ENCODE data around the gene SNX24.

GRCh38 chr5:122836947-122837346 lies 8.5 kb upstream of the SNX24 start:
- TF ChIP-seq KAT2A (conservative IDR thresholded peaks at IDR 0.05; ENCODE audit: control insufficient read depth, low read depth, low read length) (no peak), GABPA (IDR thresholded peaks at IDR 0.05; ENCODE audit: low read depth) (no peak), SUZ12 (IDR thresholded peaks at IDR 0.05; ENCODE audit: unreplicated experiment) (no peak), BHLHE40 (IDR thresholded peaks at IDR 0.05; ENCODE audit: borderline replicate concordance in 1 of 2, low read depth in 2 of 2, low read length in 1 of 2) (no peak), TCF3 (IDR thresholded peaks at IDR 0.05; ENCODE audit: borderline replicate concordance, insufficient read depth, low read depth, low read length) (no peak), YY1 (IDR thresholded peaks at IDR 0.05; ENCODE audit: low read depth, low read length) (no peak), RELA (IDR thresholded peaks at IDR 0.05; ENCODE audit: borderline replicate concordance, partially characterized antibody) (no peak), RBBP5 (conservative IDR thresholded peaks at IDR 0.05) (no peak), ZNF384 (IDR thresholded peaks at IDR 0.05; ENCODE audit: borderline replicate concordance, low read depth, low read length) (no peak), EP300 (IDR thresholded peaks at IDR 0.05; ENCODE audit: borderline replicate concordance in 1 of 2, control insufficient read depth in 1 of 2, low read depth in 2 of 2, low read length in 2 of 2) (no peak), ZZZ3 (IDR thresholded peaks at IDR 0.05; ENCODE audit: control insufficient read depth, insufficient read length, low read depth) (no peak)
- TF ChIP-seq, protein P1, sequence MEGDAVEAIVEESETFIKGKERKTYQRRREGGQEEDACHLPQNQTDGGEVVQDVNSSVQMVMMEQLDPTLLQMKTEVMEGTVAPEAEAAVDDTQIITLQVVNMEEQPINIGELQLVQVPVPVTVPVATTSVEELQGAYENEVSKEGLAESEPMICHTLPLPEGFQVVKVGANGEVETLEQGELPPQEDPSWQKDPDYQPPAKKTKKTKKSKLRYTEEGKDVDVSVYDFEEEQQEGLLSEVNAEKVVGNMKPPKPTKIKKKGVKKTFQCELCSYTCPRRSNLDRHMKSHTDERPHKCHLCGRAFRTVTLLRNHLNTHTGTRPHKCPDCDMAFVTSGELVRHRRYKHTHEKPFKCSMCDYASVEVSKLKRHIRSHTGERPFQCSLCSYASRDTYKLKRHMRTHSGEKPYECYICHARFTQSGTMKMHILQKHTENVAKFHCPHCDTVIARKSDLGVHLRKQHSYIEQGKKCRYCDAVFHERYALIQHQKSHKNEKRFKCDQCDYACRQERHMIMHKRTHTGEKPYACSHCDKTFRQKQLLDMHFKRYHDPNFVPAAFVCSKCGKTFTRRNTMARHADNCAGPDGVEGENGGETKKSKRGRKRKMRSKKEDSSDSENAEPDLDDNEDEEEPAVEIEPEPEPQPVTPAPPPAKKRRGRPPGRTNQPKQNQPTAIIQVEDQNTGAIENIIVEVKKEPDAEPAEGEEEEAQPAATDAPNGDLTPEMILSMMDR (IDR thresholded peaks at IDR 0.05 in 2 of 3, conservative IDR thresholded peaks at IDR 0.05 in 1 of 3; ENCODE audit: control insufficient read depth in 2 of 3, extremely low read depth in 1 of 3, insufficient read depth in 1 of 3, low read depth in 3 of 3, low read length in 3 of 3): no peak
- TF ChIP-seq, protein P2, sequence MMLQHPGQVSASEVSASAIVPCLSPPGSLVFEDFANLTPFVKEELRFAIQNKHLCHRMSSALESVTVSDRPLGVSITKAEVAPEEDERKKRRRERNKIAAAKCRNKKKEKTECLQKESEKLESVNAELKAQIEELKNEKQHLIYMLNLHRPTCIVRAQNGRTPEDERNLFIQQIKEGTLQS (IDR thresholded peaks at IDR 0.05; ENCODE audit: borderline replicate concordance, extremely low read depth, low read depth, low read length): no peak
